NOMO-1 treated with dmso at 0.1 percent for 144 hours (cell line): ENCODE measurements around the gene TRAPPC2.

Experiments used
- DNase-seq: peaks from one replicate; lab custom pipeline; 2025; ENCODE audit not compliant: unreplicated experiment; lab: John Stamatoyannopoulos, UW

Gene TRAPPC2

GRCh38 chrX:13734278-13735172, at the start of gene TRAPPC2, which contains the start of gene OFD1:
Gene TRAPPC2 (minus strand): TSS chrX:13734620. CDS start chrX:13719963, 14,657 bp downstream.
Gene OFD1 (plus strand): TSS chrX:13734748. CDS start chrX:13735072, 324 bp downstream.
- peak; percentile 97 for DNase-seq

GRCh38 chrX:13780868-13781427, 46.5 kb upstream of the TRAPPC2 start:
- no peak for DNase-seq

GRCh38 chrX:13778916-13779315, 44.5 kb upstream of the TRAPPC2 start:
- no peak for DNase-seq

- no peak for DNase-seq
Observed at GRCh38 chrX:13776387-13776786, 42.0 kb upstream of the TRAPPC2 start.

GRCh38 chrX:13775837-13776236, 41.4 kb upstream of the TRAPPC2 start:
- no peak for DNase-seq

- no peak for DNase-seq
Observed at GRCh38 chrX:13774696-13775095, 40.3 kb upstream of the TRAPPC2 start.

GRCh38 chrX:13770013-13770535, 35.7 kb upstream of the TRAPPC2 start:
- DNase-seq, result no peak

GRCh38 chrX:13768939-13769338, 34.5 kb upstream of the TRAPPC2 start:
- DNase-seq, result no peak

- no peak for DNase-seq
Observed at GRCh38 chrX:13764765-13765164, 30.3 kb upstream of the TRAPPC2 start.

GRCh38 chrX:13764281-13764680, 29.9 kb upstream of the TRAPPC2 start:
- DNase-seq, result peak; percentile 11

GRCh38 chrX:13763489-13763888, 29.1 kb upstream of the TRAPPC2 start:
- DNase-seq, result no peak

GRCh38 chrX:13761606-13762414, 27.4 kb upstream of the TRAPPC2 start:
- peak; percentile 67 for DNase-seq

- no peak for DNase-seq
Observed at GRCh38 chrX:13760426-13760825, 26.0 kb upstream of the TRAPPC2 start.

GRCh38 chrX:13759152-13759718, 24.8 kb upstream of the TRAPPC2 start:
- peak; percentile 78 for DNase-seq

- DNase-seq, result no peak
Observed at GRCh38 chrX:13756381-13756780, 22.0 kb upstream of the TRAPPC2 start.

GRCh38 chrX:13755254-13755653, 20.8 kb upstream of the TRAPPC2 start:
- DNase-seq, result peak; percentile 36

- peak; percentile 77 for DNase-seq
Observed at GRCh38 chrX:13754765-13755164, 20.3 kb upstream of the TRAPPC2 start.

GRCh38 chrX:13752646-13753045, 18.2 kb upstream of the TRAPPC2 start:
- DNase-seq, result peak; percentile 76

- no peak for DNase-seq
Observed at GRCh38 chrX:13752141-13752540, 17.7 kb upstream of the TRAPPC2 start.

GRCh38 chrX:13750812-13751211, 16.4 kb upstream of the TRAPPC2 start:
- DNase-seq, result no peak

- peak; percentile 24 for DNase-seq
Observed at GRCh38 chrX:13750204-13750603, 15.8 kb upstream of the TRAPPC2 start.
